Measurements from ENCODE around the gene PRDM15.

The PRDM15 gene

DNA sequence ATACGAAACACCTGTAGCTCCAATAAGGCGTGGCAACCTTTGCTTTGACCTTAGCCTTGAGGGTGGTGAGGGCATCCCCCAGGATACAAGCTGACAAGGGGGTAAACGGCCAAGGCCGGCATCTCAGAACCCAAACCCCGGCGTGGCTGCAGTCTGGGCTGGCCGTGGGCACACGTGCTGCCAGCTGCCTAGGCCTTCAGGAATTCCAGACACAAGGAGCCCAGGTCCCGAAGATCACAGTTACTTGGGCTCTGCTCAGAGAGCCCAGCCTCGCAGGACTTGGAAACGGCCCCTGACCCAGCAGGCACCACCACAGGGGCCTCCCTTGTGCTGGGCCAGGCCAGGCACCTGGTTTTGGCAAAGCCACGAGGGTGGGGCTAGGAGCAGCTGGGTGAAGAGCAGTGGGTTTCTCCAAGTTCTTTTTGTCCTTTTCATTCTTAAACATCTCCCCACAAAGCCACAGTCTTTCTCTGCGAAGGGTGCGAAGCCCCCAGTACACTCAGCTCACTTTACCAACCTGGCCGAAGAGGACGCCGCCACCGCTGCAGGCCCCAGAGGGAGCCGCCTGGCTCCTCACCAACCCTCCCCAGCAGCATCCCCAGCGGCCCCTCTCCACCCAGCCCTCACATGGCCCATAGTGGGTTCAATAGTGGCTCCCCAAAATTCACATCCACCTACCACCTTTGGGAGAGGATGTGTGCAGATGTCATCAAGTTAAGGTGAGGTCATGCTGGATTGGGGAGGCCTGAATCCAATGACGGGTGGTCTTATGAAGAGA is 26.8 kb downstream of the PRDM15 start:
- no peaks in the 10 kb centered on the region for H3K9me2 ChIP-seq (replicated peaks; ENCODE audit: low read depth, low read length)

DNA sequence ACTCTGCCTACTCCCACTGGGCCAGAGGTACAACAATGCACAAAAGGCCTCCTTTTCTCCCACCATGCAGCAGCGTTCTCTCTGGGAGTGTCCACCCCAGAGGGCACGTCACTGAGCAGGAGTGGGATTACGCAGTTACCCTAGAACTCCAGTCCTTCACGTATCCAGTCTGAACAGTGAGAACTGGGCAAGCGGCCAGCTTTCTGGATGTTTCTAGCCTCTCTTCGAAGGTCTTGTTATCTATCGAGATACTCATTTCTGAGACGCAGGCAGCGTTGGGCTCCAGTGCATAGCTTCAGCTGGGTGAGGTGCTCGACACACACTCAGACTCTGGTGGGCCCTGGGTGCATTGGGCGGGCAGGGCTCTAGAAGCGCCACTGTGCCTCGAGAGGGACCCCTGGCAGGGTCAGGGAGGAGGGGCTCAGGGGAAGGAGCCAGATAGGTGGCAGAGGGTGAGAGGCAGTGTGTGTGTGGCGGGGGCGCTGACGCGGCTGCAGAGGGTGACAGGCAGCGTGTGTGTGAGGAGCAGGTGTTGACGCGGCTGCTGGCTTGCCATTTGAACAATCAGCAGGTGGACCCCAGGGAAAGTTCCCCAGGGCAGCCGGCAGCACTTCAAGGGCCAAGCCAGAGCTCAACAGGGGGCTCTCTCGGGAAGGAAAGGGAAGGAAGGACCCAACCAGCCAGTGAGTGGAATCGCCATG is 27.9 kb downstream of the PRDM15 start:
- no peaks in the 10 kb centered on the region for H3K79me2 ChIP-seq (ENCODE audit: insufficient read depth, low read length)
- TF ChIP-seq, protein P1, sequence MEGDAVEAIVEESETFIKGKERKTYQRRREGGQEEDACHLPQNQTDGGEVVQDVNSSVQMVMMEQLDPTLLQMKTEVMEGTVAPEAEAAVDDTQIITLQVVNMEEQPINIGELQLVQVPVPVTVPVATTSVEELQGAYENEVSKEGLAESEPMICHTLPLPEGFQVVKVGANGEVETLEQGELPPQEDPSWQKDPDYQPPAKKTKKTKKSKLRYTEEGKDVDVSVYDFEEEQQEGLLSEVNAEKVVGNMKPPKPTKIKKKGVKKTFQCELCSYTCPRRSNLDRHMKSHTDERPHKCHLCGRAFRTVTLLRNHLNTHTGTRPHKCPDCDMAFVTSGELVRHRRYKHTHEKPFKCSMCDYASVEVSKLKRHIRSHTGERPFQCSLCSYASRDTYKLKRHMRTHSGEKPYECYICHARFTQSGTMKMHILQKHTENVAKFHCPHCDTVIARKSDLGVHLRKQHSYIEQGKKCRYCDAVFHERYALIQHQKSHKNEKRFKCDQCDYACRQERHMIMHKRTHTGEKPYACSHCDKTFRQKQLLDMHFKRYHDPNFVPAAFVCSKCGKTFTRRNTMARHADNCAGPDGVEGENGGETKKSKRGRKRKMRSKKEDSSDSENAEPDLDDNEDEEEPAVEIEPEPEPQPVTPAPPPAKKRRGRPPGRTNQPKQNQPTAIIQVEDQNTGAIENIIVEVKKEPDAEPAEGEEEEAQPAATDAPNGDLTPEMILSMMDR (conservative IDR thresholded peaks at IDR 0.05; ENCODE audit: low read length): no peak
- no peak for TF ChIP-seq EZH2phosphoT487 (IDR thresholded peaks at IDR 0.05; ENCODE audit: borderline replicate concordance)
- no peaks in the 10 kb centered on the region for H3K9me3 ChIP-seq (ENCODE audit: insufficient read depth, low read depth, low read length)

More for the DNA sequence above, 26.8 kb downstream of the PRDM15 start:
- H3K79me2 ChIP-seq (ENCODE audit: insufficient read depth, low read length): no peaks in the 10 kb centered on the region
- no peaks in the 10 kb centered on the region for H3F3A ChIP-seq (ENCODE audit: low read depth)
- no peak overlapping the region for H3K9ac ChIP-seq (ENCODE audit: low read depth, low read length, poor library complexity, severe bottlenecking)
- no peak overlapping the region for H3K4me3 ChIP-seq (ENCODE audit: low read length, poor library complexity, severe bottlenecking)
- no peaks in the 10 kb centered on the region for H3K9me3 ChIP-seq (ENCODE audit: insufficient read depth, low read depth, low read length)
- no peak for TF ChIP-seq EZH2phosphoT487 (IDR thresholded peaks at IDR 0.05; ENCODE audit: borderline replicate concordance)
- TF ChIP-seq, protein P1 (conservative IDR thresholded peaks at IDR 0.05; ENCODE audit: low read length): no peak
- H4K20me1 ChIP-seq (ENCODE audit: insufficient read depth, low read length, poor library complexity, severe bottlenecking): no peaks in the 10 kb centered on the region
- H3K36me3 ChIP-seq (ENCODE audit: insufficient read depth, low read length): peaks cover 51% of the 10 kb centered on the region; the same call in 1 of the 2 replicates
- H3K4me1 ChIP-seq (ENCODE audit: insufficient read depth, low read length, poor library complexity, severe bottlenecking): no peaks in the 10 kb centered on the region
- no peak overlapping the region for H3K4me2 ChIP-seq (ENCODE audit: low read depth, low read length, poor library complexity, severe bottlenecking)
- no peaks in the 10 kb centered on the region for H3K27me3 ChIP-seq (ENCODE audit: insufficient read depth, low read length, poor library complexity, severe bottlenecking)
- H2AFZ ChIP-seq (ENCODE audit: low read length): no peak overlapping the region

DNA sequence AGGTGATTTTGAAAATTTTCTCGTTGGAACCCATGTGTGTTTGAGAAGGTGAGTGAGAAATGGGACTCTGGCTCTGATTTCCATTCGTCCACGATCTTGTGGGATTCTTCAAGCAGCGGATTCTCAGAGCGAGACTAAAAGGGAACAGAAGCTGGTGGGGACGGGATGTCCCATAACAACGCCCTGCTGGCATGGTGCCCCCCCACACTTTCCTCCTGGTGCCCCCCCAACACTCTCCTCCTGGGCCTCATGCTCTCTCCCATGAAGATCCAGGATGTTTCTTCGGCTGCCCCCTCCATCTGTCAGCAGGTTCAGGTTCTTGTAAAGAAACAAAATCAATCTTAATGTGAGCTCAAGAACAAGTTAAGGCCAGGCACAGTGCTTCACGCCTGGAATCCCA is 29.1 kb downstream of the PRDM15 start:
- no peaks in the 10 kb centered on the region for H4K20me1 ChIP-seq (ENCODE audit: insufficient read depth, low read length, poor library complexity, severe bottlenecking)
- peaks cover 34% of the 10 kb centered on the region; the same call in 1 of the 2 replicates for H3K36me3 ChIP-seq (ENCODE audit: insufficient read depth, low read length)
- no peak overlapping the region for H3K9ac ChIP-seq (ENCODE audit: low read depth, low read length, poor library complexity, severe bottlenecking)
- no peak overlapping the region for H3K4me2 ChIP-seq (ENCODE audit: low read depth, low read length, poor library complexity, severe bottlenecking)
- no peaks in the 10 kb centered on the region for H3K9me2 ChIP-seq (replicated peaks; ENCODE audit: low read depth, low read length)
- H2AFZ ChIP-seq (ENCODE audit: low read length): no peak overlapping the region
- no peaks in the 10 kb centered on the region for H3F3A ChIP-seq (ENCODE audit: low read depth)
- no peak for TF ChIP-seq EZH2phosphoT487 (IDR thresholded peaks at IDR 0.05; ENCODE audit: borderline replicate concordance)
- TF ChIP-seq, protein P1 (conservative IDR thresholded peaks at IDR 0.05; ENCODE audit: low read length): no peak
- no peaks in the 10 kb centered on the region for H3K27me3 ChIP-seq (ENCODE audit: insufficient read depth, low read length, poor library complexity, severe bottlenecking)
- no peaks in the 10 kb centered on the region for H3K9me3 ChIP-seq (ENCODE audit: insufficient read depth, low read depth, low read length)
- H3K79me2 ChIP-seq (ENCODE audit: insufficient read depth, low read length): no peaks in the 10 kb centered on the region
- H3K4me1 ChIP-seq (ENCODE audit: insufficient read depth, low read length, poor library complexity, severe bottlenecking): no peaks in the 10 kb centered on the region
- H3K4me3 ChIP-seq (ENCODE audit: low read length, poor library complexity, severe bottlenecking): no peak overlapping the region

More for the DNA sequence above, 27.9 kb downstream of the PRDM15 start:
- Histone ChIP-seq H3K27me3 (ENCODE audit: insufficient read depth, low read length, poor library complexity, severe bottlenecking) (no peaks in the 10 kb centered on the region), H3K9me2 (replicated peaks; ENCODE audit: low read depth, low read length) (no peaks in the 10 kb centered on the region), H3K9ac (ENCODE audit: low read depth, low read length, poor library complexity, severe bottlenecking) (no peak overlapping the region), H3F3A (ENCODE audit: low read depth) (no peaks in the 10 kb centered on the region), H4K20me1 (ENCODE audit: insufficient read depth, low read length, poor library complexity, severe bottlenecking) (no peaks in the 10 kb centered on the region), H3K4me2 (ENCODE audit: low read depth, low read length, poor library complexity, severe bottlenecking) (no peak overlapping the region), H2AFZ (ENCODE audit: low read length) (no peak overlapping the region), H3K4me3 (ENCODE audit: low read length, poor library complexity, severe bottlenecking) (no peak overlapping the region), H3K36me3 (ENCODE audit: insufficient read depth, low read length) (peaks cover 40% of the 10 kb centered on the region; the same call in 1 of the 2 replicates), H3K4me1 (ENCODE audit: insufficient read depth, low read length, poor library complexity, severe bottlenecking) (no peaks in the 10 kb centered on the region)
